ENCODE results near the gene TMOD3.

GRCh38 chr15:51846463-51847230 lies 17.2 kb downstream of the TMOD3 start:
- TF ChIP-seq, protein P1, sequence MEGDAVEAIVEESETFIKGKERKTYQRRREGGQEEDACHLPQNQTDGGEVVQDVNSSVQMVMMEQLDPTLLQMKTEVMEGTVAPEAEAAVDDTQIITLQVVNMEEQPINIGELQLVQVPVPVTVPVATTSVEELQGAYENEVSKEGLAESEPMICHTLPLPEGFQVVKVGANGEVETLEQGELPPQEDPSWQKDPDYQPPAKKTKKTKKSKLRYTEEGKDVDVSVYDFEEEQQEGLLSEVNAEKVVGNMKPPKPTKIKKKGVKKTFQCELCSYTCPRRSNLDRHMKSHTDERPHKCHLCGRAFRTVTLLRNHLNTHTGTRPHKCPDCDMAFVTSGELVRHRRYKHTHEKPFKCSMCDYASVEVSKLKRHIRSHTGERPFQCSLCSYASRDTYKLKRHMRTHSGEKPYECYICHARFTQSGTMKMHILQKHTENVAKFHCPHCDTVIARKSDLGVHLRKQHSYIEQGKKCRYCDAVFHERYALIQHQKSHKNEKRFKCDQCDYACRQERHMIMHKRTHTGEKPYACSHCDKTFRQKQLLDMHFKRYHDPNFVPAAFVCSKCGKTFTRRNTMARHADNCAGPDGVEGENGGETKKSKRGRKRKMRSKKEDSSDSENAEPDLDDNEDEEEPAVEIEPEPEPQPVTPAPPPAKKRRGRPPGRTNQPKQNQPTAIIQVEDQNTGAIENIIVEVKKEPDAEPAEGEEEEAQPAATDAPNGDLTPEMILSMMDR (IDR thresholded peaks at IDR 0.05) = no peak
- no peak for TF ChIP-seq ZFX (IDR thresholded peaks at IDR 0.05; ENCODE audit: borderline replicate concordance)
